Measurements from ENCODE around the gene FCRLA. TPM values are rescaled to one million over a fixed set of nuclear protein-coding genes. Genes with fewer than 3 reads are reported as not detected.

FCRLA gene
- polyA plus RNA-seq, 1 of the 3 experiments (the other 2 are of a cell fraction) = 0.13 TPM

DNA sequence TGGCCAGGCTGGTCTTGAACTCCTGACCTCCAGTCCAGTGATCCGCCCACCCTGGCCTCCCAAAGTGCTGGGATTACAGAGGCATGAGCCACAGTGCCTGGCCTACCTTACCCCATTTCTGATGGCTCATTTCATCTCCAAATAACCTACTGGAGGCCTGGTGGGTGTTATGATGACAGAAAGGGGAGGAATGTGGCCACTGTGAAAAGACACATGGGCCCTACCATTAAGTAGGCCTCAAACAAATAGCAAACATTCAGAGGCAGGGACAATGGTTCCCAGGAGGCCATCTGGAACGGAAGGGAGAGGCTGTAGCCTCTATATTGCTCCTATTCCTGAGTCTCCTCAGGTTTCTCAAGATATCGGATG is 932 bp upstream of the FCRLA start:
- CTCF ChIA-PET = no interaction called here
- Histone ChIP-seq H3K4me1 (ENCODE audit: control insufficient read depth in 1 of 2, insufficient read depth in 2 of 2, low read depth in 1 of 2, low read length in 1 of 2) (peaks cover 0 to 4% of the 10 kb centered on the region in 2 experiments; a peak in 1 of 4 replicates), H3K27me3 (ENCODE audit: insufficient read depth) (no peaks in the 10 kb centered on the region; the same call in 1 of the 2 replicates), H3K4me3 (ENCODE audit: low read depth in 2 of 2, low read length in 1 of 2) (no peak overlapping the region), H3K9me3 (no peaks in the 10 kb centered on the region), H3K79me2 (ENCODE audit: insufficient read depth) (no peaks in the 10 kb centered on the region), H3K36me3 (replicated peaks in 1 of 2; ENCODE audit: control insufficient read depth in 1 of 2, insufficient read depth in 2 of 2, low read length in 1 of 2) (no peaks in the 10 kb centered on the region), H2AFZ (ENCODE audit: low read depth) (peak overlapping the region; percentile 78), H3K9ac (peak overlapping the region; percentile 48; the same call in 1 of the 2 replicates), H4K20me1 (ENCODE audit: insufficient read depth) (no peaks in the 10 kb centered on the region), H3K4me2 (peak overlapping the region; percentile 66; the same call in 1 of the 2 replicates), H3K27ac (ENCODE audit: low read depth in 2 of 2, low read length in 1 of 2) (peak overlapping the region in 1 of 2 experiments; percentile 95; a peak in 2 of 4 replicates), H3F3A (replicated peaks; ENCODE audit: insufficient read depth) (peaks cover 21% of the 10 kb centered on the region), H3K9me2 (no peaks in the 10 kb centered on the region)
- no peak for DNase-seq
- 70% methylated on average over 3 of the region's 3 CpGs for WGBS (ENCODE audit: low lambda C conversion rate)
- POLR2A ChIA-PET = no interaction called here
- no peak for TF ChIP-seq RXRA (IDR thresholded peaks at IDR 0.05; ENCODE audit: borderline replicate concordance, low read depth)
- TF ChIP-seq NRF1 (IDR thresholded peaks at IDR 0.05; ENCODE audit: low read depth, low read length) = no peak
- no peak for TF ChIP-seq MEF2A (IDR thresholded peaks at IDR 0.05; ENCODE audit: borderline replicate concordance, low read depth)
- no peak for TF ChIP-seq MXI1 (IDR thresholded peaks at IDR 0.05; ENCODE audit: low read depth, low read length)
- no peak for TF ChIP-seq TAF1 (IDR thresholded peaks at IDR 0.05; ENCODE audit: borderline replicate concordance, low read depth, low read length)
- TF ChIP-seq EZH2phosphoT487 (IDR thresholded peaks at IDR 0.05; ENCODE audit: borderline replicate concordance, low read depth) = no peak

DNA sequence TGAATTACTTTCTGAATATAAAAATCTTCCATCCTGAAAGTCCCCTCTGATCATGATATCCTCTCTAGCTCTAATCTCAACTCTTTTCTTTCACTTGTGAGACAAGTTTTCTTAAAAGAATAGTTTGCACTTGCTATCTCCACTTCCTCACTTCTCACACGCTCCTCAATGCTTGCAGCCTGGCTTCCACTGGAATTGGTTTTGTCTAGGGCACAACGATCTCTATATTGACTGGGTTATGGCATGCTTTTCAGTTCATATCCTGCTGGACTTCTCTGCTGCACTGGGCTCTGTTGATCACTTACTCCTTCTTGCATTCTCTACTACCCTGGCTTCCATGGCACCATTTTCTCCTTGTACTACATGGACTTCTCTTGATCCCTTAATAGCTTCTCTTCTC is 474 bp downstream of the FCRLA start:
- Histone ChIP-seq H3K27ac (ENCODE audit: low read depth in 2 of 2, low read length in 1 of 2) (peak overlapping the region in 1 of 2 experiments; percentile 95; a peak in 2 of 4 replicates), H3K4me3 (ENCODE audit: low read depth in 2 of 2, low read length in 1 of 2) (no peak overlapping the region), H3K9me2 (no peaks in the 10 kb centered on the region), H3K79me2 (ENCODE audit: insufficient read depth) (no peaks in the 10 kb centered on the region), H3K36me3 (replicated peaks in 1 of 2; ENCODE audit: control insufficient read depth in 1 of 2, insufficient read depth in 2 of 2, low read length in 1 of 2) (no peaks in the 10 kb centered on the region), H3K27me3 (ENCODE audit: insufficient read depth) (no peaks in the 10 kb centered on the region; the same call in 1 of the 2 replicates), H3K9ac (no peak overlapping the region), H2AFZ (ENCODE audit: low read depth) (peak overlapping the region; percentile 78; the same call in 1 of the 2 replicates), H3K4me2 (no peak overlapping the region), H3K4me1 (ENCODE audit: control insufficient read depth in 1 of 2, insufficient read depth in 2 of 2, low read depth in 1 of 2, low read length in 1 of 2) (peaks cover 0 to 4% of the 10 kb centered on the region in 2 experiments; a peak in 1 of 4 replicates), H4K20me1 (ENCODE audit: insufficient read depth) (no peaks in the 10 kb centered on the region), H3K9me3 (no peaks in the 10 kb centered on the region), H3F3A (replicated peaks; ENCODE audit: insufficient read depth) (peaks cover 21% of the 10 kb centered on the region)
- no peak for DNase-seq
- ChIA-PET CTCF (no interaction called here), POLR2A (no interaction called here)
- WGBS (ENCODE audit: low lambda C conversion rate) = 33% methylated on average over 2 of the region's 2 CpGs
- TF ChIP-seq, protein P1, sequence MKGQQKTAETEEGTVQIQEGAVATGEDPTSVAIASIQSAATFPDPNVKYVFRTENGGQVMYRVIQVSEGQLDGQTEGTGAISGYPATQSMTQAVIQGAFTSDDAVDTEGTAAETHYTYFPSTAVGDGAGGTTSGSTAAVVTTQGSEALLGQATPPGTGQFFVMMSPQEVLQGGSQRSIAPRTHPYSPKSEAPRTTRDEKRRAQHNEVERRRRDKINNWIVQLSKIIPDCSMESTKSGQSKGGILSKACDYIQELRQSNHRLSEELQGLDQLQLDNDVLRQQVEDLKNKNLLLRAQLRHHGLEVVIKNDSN (IDR thresholded peaks at IDR 0.05; ENCODE audit: borderline replicate concordance, low read depth) = no peak
- no peak for TF ChIP-seq FOSL2 (IDR thresholded peaks at IDR 0.05; ENCODE audit: borderline replicate concordance, low read depth)

DNA sequence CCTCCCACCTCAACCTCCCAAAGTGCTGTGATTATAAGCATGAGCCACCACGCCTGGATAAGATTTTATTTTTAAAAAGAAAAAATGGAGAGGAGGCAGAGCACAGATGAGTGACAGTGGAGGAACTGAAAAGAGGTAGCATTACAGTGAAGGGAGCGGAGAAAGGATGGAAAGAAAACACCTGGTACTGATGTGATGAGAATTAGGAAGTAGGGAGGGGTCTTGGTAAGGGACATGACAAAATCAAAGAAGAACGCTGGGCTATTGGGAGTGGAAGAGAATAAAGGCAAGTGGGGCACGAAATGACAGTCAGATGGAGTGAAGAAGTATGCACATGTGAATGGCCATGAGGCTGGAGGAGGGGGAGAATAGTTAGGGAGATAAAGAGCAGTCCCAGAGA is 2.3 kb downstream of the FCRLA start:
- no peaks in the 10 kb centered on the region for H3K9me2 ChIP-seq
- no peaks in the 10 kb centered on the region for H3K79me2 ChIP-seq (ENCODE audit: insufficient read depth)
- no peak overlapping the region for H3K4me3 ChIP-seq (ENCODE audit: low read depth in 2 of 2, low read length in 1 of 2)
- no peaks in the 10 kb centered on the region for H4K20me1 ChIP-seq (ENCODE audit: insufficient read depth)
- peaks cover 21% of the 10 kb centered on the region for H3F3A ChIP-seq (replicated peaks; ENCODE audit: insufficient read depth)
- POLR2A ChIA-PET = no interaction called here
- H3K27me3 ChIP-seq (ENCODE audit: insufficient read depth) = no peaks in the 10 kb centered on the region
- H3K27ac ChIP-seq (ENCODE audit: low read depth in 2 of 2, low read length in 1 of 2) = no peak overlapping the region
- WGBS (ENCODE audit: low lambda C conversion rate) = 32% methylated on average over 4 of the region's 4 CpGs
- peaks cover 0 to 4% of the 10 kb centered on the region in 2 experiments; a peak in 1 of 4 replicates for H3K4me1 ChIP-seq (ENCODE audit: control insufficient read depth in 1 of 2, insufficient read depth in 2 of 2, low read depth in 1 of 2, low read length in 1 of 2)
- H3K9ac ChIP-seq = no peak overlapping the region
- CTCF ChIA-PET = no interaction called here
- DNase-seq = no peak
- TF ChIP-seq FOXJ3 (CRISPR knock-in tag; IDR thresholded peaks at IDR 0.05) = no peak
- no peak for TF ChIP-seq TAF1 (IDR thresholded peaks at IDR 0.05; ENCODE audit: borderline replicate concordance, low read depth, low read length)
- TF ChIP-seq, protein P2, sequence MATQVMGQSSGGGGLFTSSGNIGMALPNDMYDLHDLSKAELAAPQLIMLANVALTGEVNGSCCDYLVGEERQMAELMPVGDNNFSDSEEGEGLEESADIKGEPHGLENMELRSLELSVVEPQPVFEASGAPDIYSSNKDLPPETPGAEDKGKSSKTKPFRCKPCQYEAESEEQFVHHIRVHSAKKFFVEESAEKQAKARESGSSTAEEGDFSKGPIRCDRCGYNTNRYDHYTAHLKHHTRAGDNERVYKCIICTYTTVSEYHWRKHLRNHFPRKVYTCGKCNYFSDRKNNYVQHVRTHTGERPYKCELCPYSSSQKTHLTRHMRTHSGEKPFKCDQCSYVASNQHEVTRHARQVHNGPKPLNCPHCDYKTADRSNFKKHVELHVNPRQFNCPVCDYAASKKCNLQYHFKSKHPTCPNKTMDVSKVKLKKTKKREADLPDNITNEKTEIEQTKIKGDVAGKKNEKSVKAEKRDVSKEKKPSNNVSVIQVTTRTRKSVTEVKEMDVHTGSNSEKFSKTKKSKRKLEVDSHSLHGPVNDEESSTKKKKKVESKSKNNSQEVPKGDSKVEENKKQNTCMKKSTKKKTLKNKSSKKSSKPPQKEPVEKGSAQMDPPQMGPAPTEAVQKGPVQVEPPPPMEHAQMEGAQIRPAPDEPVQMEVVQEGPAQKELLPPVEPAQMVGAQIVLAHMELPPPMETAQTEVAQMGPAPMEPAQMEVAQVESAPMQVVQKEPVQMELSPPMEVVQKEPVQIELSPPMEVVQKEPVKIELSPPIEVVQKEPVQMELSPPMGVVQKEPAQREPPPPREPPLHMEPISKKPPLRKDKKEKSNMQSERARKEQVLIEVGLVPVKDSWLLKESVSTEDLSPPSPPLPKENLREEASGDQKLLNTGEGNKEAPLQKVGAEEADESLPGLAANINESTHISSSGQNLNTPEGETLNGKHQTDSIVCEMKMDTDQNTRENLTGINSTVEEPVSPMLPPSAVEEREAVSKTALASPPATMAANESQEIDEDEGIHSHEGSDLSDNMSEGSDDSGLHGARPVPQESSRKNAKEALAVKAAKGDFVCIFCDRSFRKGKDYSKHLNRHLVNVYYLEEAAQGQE (IDR thresholded peaks at IDR 0.05; ENCODE audit: low read depth, low read length) = no peak
- no peak for TF ChIP-seq RAD21 (IDR thresholded peaks at IDR 0.05; ENCODE audit: low read length)
- TF ChIP-seq NRF1 (IDR thresholded peaks at IDR 0.05; ENCODE audit: low read depth, low read length) = no peak
- TF ChIP-seq SIN3A (IDR thresholded peaks at IDR 0.05; ENCODE audit: borderline replicate concordance, low read depth, low read length) = no peak
- no peak for TF ChIP-seq RCOR1 (IDR thresholded peaks at IDR 0.05; ENCODE audit: low read length)
- TF ChIP-seq FOXM1 (IDR thresholded peaks at IDR 0.05; ENCODE audit: low read depth) = no peak
- TF ChIP-seq, protein P3, sequence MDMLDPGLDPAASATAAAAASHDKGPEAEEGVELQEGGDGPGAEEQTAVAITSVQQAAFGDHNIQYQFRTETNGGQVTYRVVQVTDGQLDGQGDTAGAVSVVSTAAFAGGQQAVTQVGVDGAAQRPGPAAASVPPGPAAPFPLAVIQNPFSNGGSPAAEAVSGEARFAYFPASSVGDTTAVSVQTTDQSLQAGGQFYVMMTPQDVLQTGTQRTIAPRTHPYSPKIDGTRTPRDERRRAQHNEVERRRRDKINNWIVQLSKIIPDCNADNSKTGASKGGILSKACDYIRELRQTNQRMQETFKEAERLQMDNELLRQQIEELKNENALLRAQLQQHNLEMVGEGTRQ (IDR thresholded peaks at IDR 0.05; ENCODE audit: borderline replicate concordance, low read depth, low read length) = no peak
- no peaks in the 10 kb centered on the region for H3K9me3 ChIP-seq
- no peaks in the 10 kb centered on the region for H3K36me3 ChIP-seq (replicated peaks in 1 of 2; ENCODE audit: control insufficient read depth in 1 of 2, insufficient read depth in 2 of 2, low read length in 1 of 2)
- H2AFZ ChIP-seq (ENCODE audit: low read depth) = no peak overlapping the region
- H3K4me2 ChIP-seq = no peak overlapping the region

All from SK-N-SH (cell line).